H1 (cell line): ENCODE data around the gene MEGF11.

ENCODE experiments used
- EZH2 ChIP-seq: fragments of 200-600 bp; sonication (generic); IDR thresholded peaks from 2 replicates; pipeline ENCODE4 v1.7.1; 2012; ENCODE audit warnings: low read depth, mild to moderate bottlenecking, moderate library complexity, low read length, inconsistent platforms; ENCODE audit not compliant: severe bottlenecking
- NRF1 ChIP-seq: IDR thresholded peaks from 2 replicates; pipeline ENCODE4 v1.6.1; 2011; ENCODE audit warnings: mild to moderate bottlenecking, low read depth, low read length, improper control_type of control experiment
- POU5F1 ChIP-seq: IDR thresholded peaks from 2 replicates; pipeline ENCODE4 v1.6.1; 2011; ENCODE audit warnings: low read depth, mild to moderate bottlenecking, low read length, moderate library complexity
- ZNF274 ChIP-seq: IDR thresholded peaks from 2 replicates; pipeline ENCODE4 v1.7.0; 2012; ENCODE audit warnings: low read length, borderline replicate concordance; ENCODE audit errors: extremely low read depth
- TF ChIP-seq, protein P1 (sequence below), 3 experiments: IDR thresholded peaks; 1 replicate in 2 of 3; 2 replicates in 1 of 3; pipeline versions ENCODE4 v1.5.1 to v1.6.1; 2011; ENCODE audit warnings: low read length in 3 of 3, mild to moderate bottlenecking in 3 of 3, inconsistent platforms in 2 of 3, low read depth in 1 of 3, moderate library complexity in 1 of 3; ENCODE audit not compliant: insufficient read depth in 1 of 3; ENCODE audit errors: control extremely low read depth in 1 of 3

GRCh38 chr15:66042624-66043023, 210.9 kb downstream of the MEGF11 start:
- TF ChIP-seq, protein P1, sequence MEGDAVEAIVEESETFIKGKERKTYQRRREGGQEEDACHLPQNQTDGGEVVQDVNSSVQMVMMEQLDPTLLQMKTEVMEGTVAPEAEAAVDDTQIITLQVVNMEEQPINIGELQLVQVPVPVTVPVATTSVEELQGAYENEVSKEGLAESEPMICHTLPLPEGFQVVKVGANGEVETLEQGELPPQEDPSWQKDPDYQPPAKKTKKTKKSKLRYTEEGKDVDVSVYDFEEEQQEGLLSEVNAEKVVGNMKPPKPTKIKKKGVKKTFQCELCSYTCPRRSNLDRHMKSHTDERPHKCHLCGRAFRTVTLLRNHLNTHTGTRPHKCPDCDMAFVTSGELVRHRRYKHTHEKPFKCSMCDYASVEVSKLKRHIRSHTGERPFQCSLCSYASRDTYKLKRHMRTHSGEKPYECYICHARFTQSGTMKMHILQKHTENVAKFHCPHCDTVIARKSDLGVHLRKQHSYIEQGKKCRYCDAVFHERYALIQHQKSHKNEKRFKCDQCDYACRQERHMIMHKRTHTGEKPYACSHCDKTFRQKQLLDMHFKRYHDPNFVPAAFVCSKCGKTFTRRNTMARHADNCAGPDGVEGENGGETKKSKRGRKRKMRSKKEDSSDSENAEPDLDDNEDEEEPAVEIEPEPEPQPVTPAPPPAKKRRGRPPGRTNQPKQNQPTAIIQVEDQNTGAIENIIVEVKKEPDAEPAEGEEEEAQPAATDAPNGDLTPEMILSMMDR (IDR thresholded peaks at IDR 0.05; ENCODE audit: control extremely low read depth in 1 of 3, insufficient read depth in 1 of 3, low read depth in 1 of 3, low read length in 3 of 3): no peak
- no peak for TF ChIP-seq NRF1
- TF ChIP-seq POU5F1: no peak
- no peak for TF ChIP-seq ZNF274
- TF ChIP-seq EZH2: no peak
